GM10248 (cell line): ENCODE data around the gene SYCE1.
"Not testable (repeated sequence)": the region's sequence is repeated elsewhere in the genome, so short reads cannot be mapped to it uniquely, and the experiment has no call there.

Experiments used
- CTCF ChIA-PET: fragments of 300-600 bp; sonication (Branson Sonifier 250); formaldehyde crosslinking; extraction: SDS; loops from one replicate; lab custom pipeline; 2021; ENCODE audit warnings: antibody characterized with exemption; lab: Yijun Ruan, JAX
- POLR2A ChIA-PET: fragments of 350-650 bp; sonication (Branson Sonifier 250); formaldehyde crosslinking; extraction: SDS; loops from one replicate; lab custom pipeline; 2020; ENCODE audit warnings: antibody characterized with exemption; lab: Yijun Ruan, JAX
- DNase-seq: peaks from one replicate; pipeline ENCODE4 v3.0.0; 2012; ENCODE audit errors: extremely low spot score
- CTCF ChIP-seq: IDR thresholded peaks from 2 replicates; pipeline ENCODE4 v1.5.1; 2012; ENCODE audit warnings: mild to moderate bottlenecking, low read depth; ENCODE audit errors: extremely low read depth, missing control alignments, control extremely low read depth

The SYCE1 gene

GRCh38 chr10:133526957-133527588 lies 38.3 kb downstream of the SYCE1 start, which contains the start of gene CYP2E1:
Gene CYP2E1, plus strand, starts transcription at chr10:133527363. Its CDS starts 33 bp downstream, at chr10:133527396.
- POLR2A ChIA-PET: no interaction called here
- no peak for TF ChIP-seq CTCF
- no peak for DNase-seq
- CTCF ChIA-PET: no interaction called here

- CTCF ChIA-PET: no interaction called here
- POLR2A ChIA-PET: no interaction called here
- DNase-seq: no peak
- no peak for TF ChIP-seq CTCF
Observed at GRCh38 chr10:133525444-133525843, 39.9 kb downstream of the SYCE1 start.

- ChIA-PET CTCF (no interaction called here), POLR2A (no interaction called here)
- DNase-seq: no peak
- no peak for TF ChIP-seq CTCF
Observed at GRCh38 chr10:133523631-133524203, 41.7 kb downstream of the SYCE1 start.

- peak; percentile 90 for DNase-seq
- POLR2A ChIA-PET: no interaction called here
- peak; percentile 77 for TF ChIP-seq CTCF
- CTCF ChIA-PET: interaction anchor here (1.0 to 2.9 kb wide), 6 partner anchors 9 to 191 kb away, joined by 3 to 12 read pairs (median 4); no protein-coding TSS in a partner anchor
Observed at GRCh38 chr10:133520193-133520738, 45.1 kb downstream of the SYCE1 start.

GRCh38 chr10:133518517-133518916 lies 46.9 kb downstream of the SYCE1 start:
- DNase-seq, POLR2A ChIA-PET: not testable (repeated sequence)
- CTCF ChIA-PET: interaction anchor here (0.9 to 2.9 kb wide), 3 partner anchors 16 to 189 kb away, joined by 3 to 12 read pairs (median 4); no protein-coding TSS in a partner anchor

- DNase-seq: no peak
- TF ChIP-seq CTCF: no peak
- CTCF ChIA-PET: interaction anchor here (0.8 kb wide), 1 partner anchor 187 kb away, joined by 3 read pairs; no protein-coding TSS in a partner anchor
- POLR2A ChIA-PET: no interaction called here
Observed at GRCh38 chr10:133516057-133516456, 49.3 kb downstream of the SYCE1 start.

GRCh38 chr10:133515471-133515870 lies 49.9 kb downstream of the SYCE1 start:
- POLR2A ChIA-PET: no interaction called here
- DNase-seq: no peak
- CTCF ChIA-PET: no interaction called here
- no peak for TF ChIP-seq CTCF
